Naive thymus-derived CD4-positive, alpha-beta T cell (primary cell): ENCODE results near the gene AKAP5. TPM values are rescaled to one million over a fixed set of nuclear protein-coding genes. Genes with fewer than 3 reads are reported as not detected.

ENCODE experiments used
- ATAC-seq: fragments of 150-1000 bp; cut with Tn5 transposase; 2 replicates; pipeline ENCODE4 v1.10.0; 2021; ENCODE audit warnings: mild to moderate bottlenecking, moderate library complexity
- CTCF ChIA-PET: fragments of 350-600 bp; sonication (Branson Sonifier 250); formaldehyde crosslinking; loops from one replicate; lab custom pipeline; 2021; ENCODE audit warnings: antibody characterized with exemption; lab: Charles Lee
- POLR2A ChIA-PET: fragments of 350-600 bp; sonication (Branson Sonifier 250); formaldehyde crosslinking; loops from one replicate; lab custom pipeline; 2021; ENCODE audit warnings: antibody characterized with exemption, inconsistent platforms; lab: Charles Lee
- DNase-seq, 9 donors: peaks; one replicate each; pipeline versions ENCODE4 v3.0.0 to v3.0.0-alpha.2; 2020 to 2022; ENCODE audit warnings: mixed read lengths in 1 of 9
- H3K27ac ChIP-seq: one replicate; pipeline ENCODE4 v1.7.0; 2013; ENCODE audit warnings: mild to moderate bottlenecking, low read depth, low read length, moderate library complexity
- H3K27me3 ChIP-seq, 2 donors: one replicate each; pipeline ENCODE4 v1.7.0; 2013; ENCODE audit warnings: low read length in 2 of 2, mild to moderate bottlenecking in 2 of 2, moderate library complexity in 2 of 2; ENCODE audit not compliant: control insufficient read depth in 2 of 2, insufficient read depth in 2 of 2
- H3K36me3 ChIP-seq, 3 experiments: 1 replicate in 2 of 3; 2 replicates in 1 of 3; pipeline ENCODE4 v1.7.0; 2013; ENCODE audit warnings: low read length in 3 of 3, mild to moderate bottlenecking in 3 of 3, moderate library complexity in 1 of 3; ENCODE audit not compliant: insufficient read depth in 3 of 3, control insufficient read depth in 2 of 3
- H3K4me1 ChIP-seq, 2 donors: one replicate each; pipeline ENCODE4 v1.7.0; 2013; ENCODE audit warnings: low read length in 2 of 2, mild to moderate bottlenecking in 2 of 2, moderate library complexity in 1 of 2; ENCODE audit not compliant: control insufficient read depth in 2 of 2, insufficient read depth in 2 of 2
- H3K4me3 ChIP-seq: 2 replicates; pipeline ENCODE4 v1.7.0; 2013; ENCODE audit warnings: mild to moderate bottlenecking, low read length
- H3K9me3 ChIP-seq, 3 experiments: 1 replicate in 2 of 3; 2 replicates in 1 of 3; pipeline ENCODE4 v1.7.0; 2013; ENCODE audit warnings: low read length in 3 of 3; ENCODE audit not compliant: control insufficient read depth in 2 of 3
- H3K27ac Mint-ChIP-seq, 9 donors: one replicate each; pipeline ENCODE4 v1.8.0; 2020 to 2022; ENCODE audit warnings: mixed read lengths in 9 of 9, mild to moderate bottlenecking in 8 of 9, moderate library complexity in 5 of 9, inconsistent platforms in 2 of 9
- H3K27me3 Mint-ChIP-seq, 5 donors: one replicate each; pipeline ENCODE4 v1.8.0; 2021 to 2022; ENCODE audit warnings: mixed read lengths in 5 of 5, mild to moderate bottlenecking in 1 of 5
- H3K36me3 Mint-ChIP-seq, 5 donors: one replicate each; pipeline ENCODE4 v1.8.0; 2020 to 2022; ENCODE audit warnings: mixed read lengths in 5 of 5, mild to moderate bottlenecking in 3 of 5, inconsistent platforms in 1 of 5
- H3K4me1 Mint-ChIP-seq, 7 donors: one replicate each; pipeline ENCODE4 v1.8.0; 2020 to 2022; ENCODE audit warnings: mixed read lengths in 7 of 7, mild to moderate bottlenecking in 3 of 7, inconsistent platforms in 1 of 7
- H3K4me3 Mint-ChIP-seq, 10 donors: one replicate each; pipeline ENCODE4 v1.8.0; 2020 to 2022; ENCODE audit warnings: mild to moderate bottlenecking in 10 of 10, mixed read lengths in 10 of 10, moderate library complexity in 6 of 10, inconsistent platforms in 2 of 10
- H3K9me3 Mint-ChIP-seq, 11 donors: one replicate each; pipeline ENCODE4 v1.8.0; 2020 to 2022; ENCODE audit warnings: mixed read lengths in 11 of 11, mild to moderate bottlenecking in 4 of 11, inconsistent platforms in 1 of 11, moderate library complexity in 1 of 11
- intact Hi-C, 2 donors: fragments of 100-400 bp; cut with micrococcal nuclease; formaldehyde crosslinking; loops; one replicate each; pipeline ENCODE4 v1.15.1; 2023
- polyA plus RNA-seq, 2 donors: library from polyadenylated mRNA; unstranded; fragments of 300-500 nt; fragmentation: Illumina TruSeq; gene quantifications; one replicate each; pipeline ENCODE4 v1.2.3, GENCODE V29; 2021
- total RNA-seq, 6 experiments: library from RNA in 5 of 6; stranded (reverse) in 5 of 6; gene quantifications; 1 replicate in 5 of 6; 2 replicates in 1 of 6; pipeline ENCODE4 v1.2.3 and lab custom pipeline; 2021 to 2026

Gene AKAP5
- total and polyA plus RNA-seq, 7 experiments from 2014 or later = 0.03 to 1.7 (median 0.12) TPM; not detected in 1

DNA sequence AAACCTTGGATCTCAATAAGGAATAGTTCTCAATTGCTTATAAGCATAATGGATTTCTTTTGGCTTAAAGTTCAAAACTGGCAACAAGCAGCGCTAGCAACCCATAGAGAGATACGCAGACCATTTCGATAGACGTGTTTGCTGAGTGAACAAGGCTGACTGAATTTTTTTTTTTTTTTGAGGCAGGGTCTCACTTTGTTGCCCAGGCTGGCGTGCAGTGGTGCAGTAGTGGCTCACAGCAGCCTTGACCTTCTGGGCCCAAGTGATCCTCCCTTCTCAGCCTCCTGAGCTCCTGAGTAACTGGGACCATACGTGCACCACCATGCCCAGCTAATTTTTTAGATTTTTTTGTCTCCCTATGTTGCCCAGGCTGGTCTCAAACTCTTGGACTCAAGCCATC is 1.4 kb upstream of the AKAP5 start:
- H3K27me3 ChIP-seq = no peaks in the 10 kb centered on the region
- peaks cover 0 to 3% (median 0%) of the 10 kb centered on the region in 5 donors for H3K27me3 Mint-ChIP-seq
- peaks cover 0 to 1% (median 0%) of the 10 kb centered on the region in 11 donors for H3K9me3 Mint-ChIP-seq
- peaks cover 23 to 58% (median 43%) of the 10 kb centered on the region in 7 donors for H3K4me1 Mint-ChIP-seq
- no peak overlapping the region for H3K4me3 ChIP-seq
- peak overlapping the region in 4 of 9 donors; percentile 5 to 88 (median 62) for H3K27ac Mint-ChIP-seq
- intact Hi-C loops = loop anchor here (2.0 to 5.0 kb wide), 3 partner anchors 21 to 77 kb away; partner anchors contain the start of gene MTHFD1 (in 1 of the 2)
- H3K4me1 ChIP-seq = peaks cover 12 to 16% of the 10 kb centered on the region in 2 donors
- ChIA-PET CTCF (interaction anchor here (0.7 to 2.5 kb wide), 2 partner anchors 28 to 117 kb away, joined by 3 to 5 read pairs; no protein-coding TSS in a partner anchor), POLR2A (interaction anchor here (1.0 to 2.6 kb wide), 5 partner anchors 9 to 71 kb away, joined by 3 to 17 read pairs (median 3); partner anchors contain the start of gene ZBTB1)
- H3K36me3 ChIP-seq = no peaks in the 10 kb centered on the region
- H3K9me3 ChIP-seq = no peaks in the 10 kb centered on the region
- DNase-seq (no peak), ATAC-seq (no peak)
- no peak overlapping the region for H3K27ac ChIP-seq
- peaks cover 0 to 11% (median 5%) of the 10 kb centered on the region in 5 donors for H3K36me3 Mint-ChIP-seq
- H3K4me3 Mint-ChIP-seq = peak overlapping the region in 3 of 10 donors; percentile 15 to 94 (median 94)

DNA sequence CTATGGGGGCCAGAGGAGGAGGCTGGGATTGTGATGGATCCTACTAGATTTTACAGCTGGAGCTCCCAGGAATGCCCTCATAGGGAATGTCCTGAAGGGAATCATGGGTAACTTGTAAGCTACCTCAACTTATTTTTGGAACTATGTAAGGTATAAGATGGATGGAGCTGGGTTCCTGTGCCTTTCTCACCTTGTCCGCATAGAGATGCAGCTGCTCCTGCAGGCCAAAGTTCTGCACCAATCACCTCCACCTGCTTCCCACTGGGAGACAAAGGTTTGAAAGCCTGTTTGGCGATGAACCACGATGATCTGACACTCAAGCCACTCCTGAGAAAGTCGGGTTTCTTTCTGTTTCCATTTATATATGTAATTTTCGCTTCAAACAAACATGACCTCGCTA is 648 bp upstream of the AKAP5 start:
- Histone ChIP-seq H3K4me1 (peaks cover 12 to 16% of the 10 kb centered on the region in 2 donors), H3K9me3 (no peaks in the 10 kb centered on the region), H3K27me3 (no peaks in the 10 kb centered on the region), H3K27ac (peak overlapping the region; percentile 55), H3K36me3 (no peaks in the 10 kb centered on the region), H3K4me3 (peak overlapping the region; percentile 66)
- intact Hi-C loops = loop anchor here (1.0 to 5.0 kb wide), 8 partner anchors 22 to 127 kb away; partner anchors contain the start of genes MTHFD1 (in 1 of the 2), ZBTB1 (in 1 of the 2) and ZBTB25 (in 1 of the 2)
- peak overlapping the region; percentile 80 to 94 (median 89) for H3K4me3 Mint-ChIP-seq
- ATAC-seq = no peak
- peaks cover 0 to 8% (median under 1%) of the 10 kb centered on the region in 5 donors for H3K36me3 Mint-ChIP-seq
- H3K9me3 Mint-ChIP-seq = peaks cover 0 to 1% (median 0%) of the 10 kb centered on the region in 11 donors
- ChIA-PET CTCF (interaction anchor here (0.6 to 2.5 kb wide), 3 partner anchors 29 to 158 kb away, joined by 3 to 5 read pairs (median 3); no protein-coding TSS in a partner anchor), POLR2A (interaction anchor here (1.0 to 2.6 kb wide), 4 partner anchors 10 to 71 kb away, joined by 3 to 17 read pairs (median 6); partner anchors contain the start of gene ZBTB1)
- H3K4me1 Mint-ChIP-seq = peaks cover 23 to 55% (median 44%) of the 10 kb centered on the region in 7 donors
- peak overlapping the region; percentile 25 to 88 (median 63) for H3K27ac Mint-ChIP-seq
- DNase-seq = peak in 1 of 9 donors; percentile 2
- H3K27me3 Mint-ChIP-seq = peaks cover 0 to 3% (median 0%) of the 10 kb centered on the region in 5 donors

DNA sequence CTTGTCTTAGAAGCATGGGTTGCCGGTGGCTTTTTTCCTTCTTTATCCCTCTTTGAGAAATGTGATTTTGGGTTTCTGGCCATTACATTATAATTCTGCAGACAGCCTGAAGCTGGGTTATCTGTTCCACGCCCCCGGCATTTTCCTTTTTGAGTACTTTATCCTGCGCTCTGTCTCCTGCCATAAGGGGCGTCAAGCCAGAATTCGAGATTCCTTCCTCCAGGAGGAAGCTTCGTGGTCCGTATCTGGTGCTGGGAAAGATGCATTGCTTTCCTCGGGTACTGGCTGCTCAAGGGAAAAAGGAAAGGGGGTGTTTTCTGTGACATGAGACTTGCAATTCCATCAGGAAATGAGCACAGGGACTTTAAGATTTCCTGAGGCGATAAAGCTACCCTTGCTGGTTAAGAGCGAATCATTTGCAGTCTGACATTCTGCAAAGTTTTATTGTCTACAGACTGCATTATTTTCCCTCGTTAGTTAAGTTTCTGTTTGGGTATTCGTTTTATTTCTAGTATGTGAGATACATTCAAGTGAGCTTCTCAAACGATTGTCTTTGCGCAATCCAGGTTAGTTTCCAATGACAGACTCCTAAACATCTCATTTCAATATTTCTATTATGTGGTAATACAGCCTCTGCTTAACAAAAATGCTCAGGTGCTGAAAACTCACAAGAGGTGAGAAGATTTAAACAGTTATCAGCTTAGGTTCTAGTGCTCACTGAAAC is 694 bp downstream of the AKAP5 start:
- CTCF ChIA-PET = interaction anchor here (1.1 to 2.4 kb wide), 2 partner anchors 36 to 45 kb away, joined by 4 to 10 read pairs; no protein-coding TSS in a partner anchor
- H3K9me3 ChIP-seq = no peaks in the 10 kb centered on the region
- peaks cover 23 to 49% (median 41%) of the 10 kb centered on the region in 7 donors for H3K4me1 Mint-ChIP-seq
- POLR2A ChIA-PET = interaction anchor here (0.6 to 2.1 kb wide), 7 partner anchors 10 to 404 kb away, joined by 3 to 9 read pairs (median 4); partner anchors contain the start of gene ZBTB1
- peak overlapping the region; percentile 82 to 94 (median 86) for H3K4me3 Mint-ChIP-seq
- ATAC-seq = no peak
- peaks cover 12 to 16% of the 10 kb centered on the region in 2 donors for H3K4me1 ChIP-seq
- no peaks in the 10 kb centered on the region for H3K27me3 ChIP-seq
- H3K27ac ChIP-seq = peak overlapping the region; percentile 46
- peak in 3 of 9 donors; percentile 4 to 12 (median 6) for DNase-seq
- peak overlapping the region; percentile 66 for H3K4me3 ChIP-seq
- H3K36me3 ChIP-seq = no peaks in the 10 kb centered on the region
- peaks cover 0 to 3% (median 0%) of the 10 kb centered on the region in 5 donors for H3K27me3 Mint-ChIP-seq
- peaks cover 0 to 1% (median 0%) of the 10 kb centered on the region in 11 donors for H3K9me3 Mint-ChIP-seq
- intact Hi-C loops = loop anchor here (1.0 to 5.0 kb wide), 8 partner anchors 23 to 129 kb away; partner anchors contain the start of genes ZBTB1 (in 1 of the 2) and ZBTB25 (in 1 of the 2)
- H3K36me3 Mint-ChIP-seq = peaks cover 0 to 3% (median 0%) of the 10 kb centered on the region in 5 donors
- H3K27ac Mint-ChIP-seq = peak overlapping the region; percentile 11 to 92 (median 52)

DNA sequence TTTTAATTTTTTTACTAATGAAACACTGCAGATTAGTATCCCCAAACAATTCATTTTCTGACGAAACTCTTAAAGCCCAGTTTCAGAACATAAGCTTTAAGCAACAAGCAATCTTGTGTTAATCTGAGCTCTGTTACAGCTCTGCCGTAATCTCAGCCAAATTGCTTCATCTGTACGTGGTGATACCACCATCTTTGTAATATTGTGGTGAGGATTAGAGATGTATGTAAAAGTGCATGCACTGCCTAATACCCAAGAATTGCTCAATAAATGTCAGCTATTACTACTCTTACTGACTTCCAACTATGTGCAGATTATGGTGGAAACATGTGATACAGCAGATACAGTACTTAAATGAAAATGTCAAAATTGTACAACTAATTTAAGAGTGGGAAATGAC is 1.8 kb downstream of the AKAP5 start:
- H3K4me1 Mint-ChIP-seq = peaks cover 23 to 53% (median 43%) of the 10 kb centered on the region in 7 donors

DNA sequence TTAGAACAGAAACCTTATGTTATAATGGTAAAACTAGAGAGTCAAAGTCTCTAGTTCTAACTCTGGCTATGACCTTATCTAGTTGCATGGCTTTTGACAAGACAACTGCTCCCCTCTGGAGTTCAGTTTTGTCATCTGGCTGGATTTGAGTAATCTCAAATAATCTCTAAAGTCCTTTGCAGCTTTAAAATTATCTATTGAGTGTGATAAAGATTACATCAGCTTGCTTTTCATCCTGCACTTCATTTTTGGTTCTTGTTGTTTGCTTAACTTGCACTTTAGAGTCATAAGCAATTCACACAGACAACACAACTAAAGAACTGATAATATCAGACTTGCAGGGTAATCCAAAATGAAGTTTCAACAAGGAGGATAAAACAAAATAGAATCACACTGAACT is 2.3 kb downstream of the AKAP5 start:
- no peak overlapping the region for H3K4me3 ChIP-seq

More for the DNA sequence above, 1.8 kb downstream of the AKAP5 start:
- Mint-ChIP-seq H3K36me3 (peaks cover 0 to 6% (median 0%) of the 10 kb centered on the region in 5 donors), H3K27me3 (peaks cover 0 to 3% (median 0%) of the 10 kb centered on the region in 5 donors), H3K9me3 (peaks cover 0 to 1% (median 0%) of the 10 kb centered on the region in 11 donors), H3K27ac (no peak overlapping the region), H3K4me3 (peak overlapping the region in 1 of 10 donors; percentile 91)
- no peak for DNase-seq
- no peaks in the 10 kb centered on the region for H3K36me3 ChIP-seq
- intact Hi-C loops = loop anchor here in 1 of 2 donors (5.0 kb wide), 3 partner anchors 35 to 130 kb away; partner anchors contain the start of genes ZBTB1 and ZBTB25
- peaks cover 12 to 16% of the 10 kb centered on the region in 2 donors for H3K4me1 ChIP-seq
- CTCF ChIA-PET = interaction anchor here (2.4 kb wide), 1 partner anchor 44 kb away, joined by 10 read pairs; no protein-coding TSS in a partner anchor
- ATAC-seq = peak; percentile 28
- H3K27ac ChIP-seq = no peak overlapping the region
- no peaks in the 10 kb centered on the region for H3K27me3 ChIP-seq
- H3K4me3 ChIP-seq = no peak overlapping the region
- H3K9me3 ChIP-seq = no peaks in the 10 kb centered on the region
- POLR2A ChIA-PET = interaction anchor here (1.0 to 2.1 kb wide), 4 partner anchors 9 to 38 kb away, joined by 3 to 9 read pairs (median 6); partner anchors contain the start of gene ZBTB1

More for the DNA sequence above, 2.3 kb downstream of the AKAP5 start:
- ATAC-seq (no peak), DNase-seq (no peak)
- Histone ChIP-seq H3K36me3 (no peaks in the 10 kb centered on the region), H3K4me1 (peaks cover 12 to 16% of the 10 kb centered on the region in 2 donors), H3K27ac (no peak overlapping the region), H3K27me3 (no peaks in the 10 kb centered on the region), H3K9me3 (no peaks in the 10 kb centered on the region)
- peaks cover 23 to 53% (median 43%) of the 10 kb centered on the region in 7 donors for H3K4me1 Mint-ChIP-seq
- H3K4me3 Mint-ChIP-seq = peak overlapping the region in 1 of 10 donors; percentile 13
- CTCF ChIA-PET = interaction anchor here (2.4 kb wide), 1 partner anchor 43 kb away, joined by 10 read pairs; no protein-coding TSS in a partner anchor
- peak overlapping the region in 2 of 9 donors; percentile 12 to 63 for H3K27ac Mint-ChIP-seq
- peaks cover 0 to 1% (median 0%) of the 10 kb centered on the region in 11 donors for H3K9me3 Mint-ChIP-seq
- POLR2A ChIA-PET = interaction anchor here (1.0 to 2.1 kb wide), 3 partner anchors 11 to 37 kb away, joined by 3 to 9 read pairs (median 5); partner anchors contain the start of gene ZBTB1
- H3K27me3 Mint-ChIP-seq = peaks cover 0 to 3% (median 0%) of the 10 kb centered on the region in 5 donors
- intact Hi-C loops = loop anchor here in 1 of 2 donors (5.0 kb wide), 3 partner anchors 35 to 130 kb away; partner anchors contain the start of genes ZBTB1 and ZBTB25
- peaks cover 0 to 6% (median 0%) of the 10 kb centered on the region in 5 donors for H3K36me3 Mint-ChIP-seq
